Measurements from ENCODE around the gene CYTH4.
"Not testable (repeated sequence)": the region's sequence is repeated elsewhere in the genome, so short reads cannot be mapped to it uniquely, and the experiment has no call there.

CYTH4 gene, protein sequence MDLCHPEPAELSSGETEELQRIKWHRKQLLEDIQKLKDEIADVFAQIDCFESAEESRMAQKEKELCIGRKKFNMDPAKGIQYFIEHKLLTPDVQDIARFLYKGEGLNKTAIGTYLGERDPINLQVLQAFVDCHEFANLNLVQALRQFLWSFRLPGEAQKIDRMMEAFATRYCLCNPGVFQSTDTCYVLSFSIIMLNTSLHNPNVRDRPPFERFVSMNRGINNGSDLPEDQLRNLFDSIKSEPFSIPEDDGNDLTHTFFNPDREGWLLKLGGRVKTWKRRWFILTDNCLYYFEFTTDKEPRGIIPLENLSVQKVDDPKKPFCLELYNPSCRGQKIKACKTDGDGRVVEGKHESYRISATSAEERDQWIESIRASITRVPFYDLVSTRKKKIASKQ

GRCh38 chr22:37282385-37282677 lies at the start of gene CYTH4:
TSS of gene CYTH4 (plus strand) at chr22:37282508. CDS start at chr22:37282570, 62 bp downstream.
- DNase-seq (ENCODE audit: low read depth), result no peak
- TF ChIP-seq CTCF (conservative IDR thresholded peaks at IDR 0.05; ENCODE audit: control insufficient read depth, insufficient read depth, low read depth, low read length), result no peak
- no peak within 1 kb of the TSS for H3K4me3 ChIP-seq (ENCODE audit: control insufficient read depth, low read depth, low read length)

- not testable (repeated sequence) for H3K4me3 ChIP-seq (ENCODE audit: control insufficient read depth, low read depth, low read length); DNase-seq (ENCODE audit: low read depth)
Measured at GRCh38 chr22:37233371-37233750, 48.9 kb upstream of the CYTH4 start.

- H3K4me3 ChIP-seq (ENCODE audit: control insufficient read depth, low read depth, low read length), result no peak overlapping the region
- no peak for DNase-seq (ENCODE audit: low read depth)
- no peak for TF ChIP-seq CTCF (conservative IDR thresholded peaks at IDR 0.05; ENCODE audit: control insufficient read depth, insufficient read depth, low read depth, low read length)
Measured at GRCh38 chr22:37233751-37234631, 48.3 kb upstream of the CYTH4 start.

GRCh38 chr22:37234736-37235711 lies 47.3 kb upstream of the CYTH4 start:
- H3K4me3 ChIP-seq (ENCODE audit: control insufficient read depth, low read depth, low read length), result no peak overlapping the region
- no peak for TF ChIP-seq CTCF (conservative IDR thresholded peaks at IDR 0.05; ENCODE audit: control insufficient read depth, insufficient read depth, low read depth, low read length)
- DNase-seq (ENCODE audit: low read depth), result no peak

DNA sequence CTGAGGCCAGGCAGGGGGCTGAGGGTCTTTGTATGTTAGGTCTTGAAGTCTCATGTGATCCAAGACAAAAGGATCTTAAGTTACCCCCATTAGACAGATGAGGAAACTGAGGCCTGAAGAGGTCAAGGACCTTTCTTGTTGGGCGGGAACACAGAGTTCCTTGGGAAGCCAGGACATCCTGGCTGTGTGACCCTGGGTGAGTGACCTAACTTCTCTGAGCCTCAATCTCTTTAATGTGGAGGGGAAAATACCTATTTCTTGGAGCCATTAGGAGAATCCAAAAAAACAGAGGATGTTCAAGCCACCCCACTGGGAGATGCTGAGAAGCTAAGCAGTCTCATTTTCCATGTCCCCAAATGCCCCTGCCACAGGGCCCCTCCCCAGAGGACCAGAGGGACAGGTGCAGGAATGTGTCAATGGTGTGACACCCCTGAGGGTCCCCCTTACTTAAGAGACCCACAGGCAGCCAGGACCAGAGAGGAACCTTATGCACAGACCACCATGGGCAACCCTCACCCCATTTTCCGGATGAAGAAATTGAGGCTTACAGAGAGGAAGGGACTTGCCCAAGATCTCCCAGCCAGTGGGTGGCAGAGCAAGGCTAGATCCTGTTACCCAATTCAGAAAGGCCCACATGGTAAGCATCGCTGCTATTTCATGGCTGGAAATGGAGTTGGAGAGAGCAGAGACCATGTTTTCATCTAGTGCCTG lies 46.3 kb upstream of the CYTH4 start:
- DNase-seq (ENCODE audit: low read depth), result no peak
- no peak overlapping the region for H3K4me3 ChIP-seq (ENCODE audit: control insufficient read depth, low read depth, low read length)
- no peak for TF ChIP-seq CTCF (conservative IDR thresholded peaks at IDR 0.05; ENCODE audit: control insufficient read depth, insufficient read depth, low read depth, low read length)

DNA sequence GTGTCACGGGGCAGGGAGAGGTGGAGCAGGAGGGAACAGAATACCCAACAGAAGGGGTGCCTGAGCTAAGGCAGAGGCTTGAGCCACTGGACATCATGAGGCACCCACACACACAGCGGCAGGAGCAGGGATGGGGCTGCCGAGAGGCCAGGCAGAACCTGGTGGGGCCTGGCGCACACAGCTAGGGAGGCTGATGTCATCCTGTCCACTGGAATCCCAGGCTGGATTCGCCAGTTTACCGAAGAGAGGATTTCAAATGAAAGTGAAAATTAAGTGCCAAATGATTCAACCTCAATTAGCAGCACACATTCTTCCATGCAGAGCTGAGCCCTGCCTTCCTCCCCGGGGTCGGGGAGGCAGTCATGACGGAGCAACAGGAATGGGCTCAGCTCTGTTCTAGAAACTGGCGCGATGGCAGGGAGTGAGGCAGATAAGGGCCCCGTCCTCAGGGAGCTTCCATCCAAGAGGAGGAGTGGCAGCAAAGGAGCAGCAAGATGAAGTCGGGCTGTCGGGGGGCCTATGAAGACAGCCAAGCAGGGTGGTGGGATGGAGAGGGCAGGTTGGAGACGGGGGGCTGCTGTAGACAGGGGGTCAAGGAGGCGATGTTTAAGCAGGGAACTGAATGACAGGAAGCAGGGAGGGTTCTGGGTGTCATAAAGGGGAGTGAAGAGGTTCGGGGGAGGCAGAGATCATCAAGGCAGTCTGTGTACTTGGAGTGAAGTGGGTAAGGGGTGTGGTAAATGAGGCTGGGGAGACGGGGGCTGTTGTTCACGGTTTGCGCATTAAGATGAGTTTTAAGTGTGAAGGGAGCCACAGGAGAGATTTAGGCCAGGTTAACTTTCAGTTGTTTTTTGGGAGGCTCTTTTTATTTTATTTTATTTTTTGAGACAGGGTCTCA lies 44.7 kb upstream of the CYTH4 start:
- TF ChIP-seq CTCF (conservative IDR thresholded peaks at IDR 0.05; ENCODE audit: control insufficient read depth, insufficient read depth, low read depth, low read length), result no peak
- H3K4me3 ChIP-seq (ENCODE audit: control insufficient read depth, low read depth, low read length), result no peak overlapping the region
- no peak for DNase-seq (ENCODE audit: low read depth)

Measured in fibroblast of mammary gland (primary cell).